HG02759 (cell line): ENCODE results near the gene PICK1.
"Not testable (repeated sequence)": the region's sequence is repeated elsewhere in the genome, so short reads cannot be mapped to it uniquely, and the experiment has no call there.

ENCODE experiments used
- ATAC-seq: cut with Tn5 transposase; IDR thresholded peaks from one replicate; pipeline ENCODE4 v1.9.1; 2021; ENCODE audit warnings: mild to moderate bottlenecking, moderate library complexity; ENCODE audit not compliant: unreplicated experiment

Gene PICK1

GRCh38 chr22:38030311-38031133 lies 26.7 kb upstream of the PICK1 start:
- no peak for ATAC-seq

GRCh38 chr22:38031491-38031890 lies 25.7 kb upstream of the PICK1 start:
- ATAC-seq: no peak

- no peak for ATAC-seq
These were observed 24.3 kb upstream of the PICK1 start for GRCh38 chr22:38032681-38033521.

GRCh38 chr22:38033522-38034277 lies 23.5 kb upstream of the PICK1 start:
- ATAC-seq: no peak

GRCh38 chr22:38034278-38034882 lies 22.8 kb upstream of the PICK1 start:
- no peak for ATAC-seq

GRCh38 chr22:38034884-38035529 lies 22.2 kb upstream of the PICK1 start:
- no peak for ATAC-seq

- no peak for ATAC-seq
These were observed 21.7 kb upstream of the PICK1 start for GRCh38 chr22:38035530-38035885.

GRCh38 chr22:38036392-38037062 lies 20.7 kb upstream of the PICK1 start:
- no peak for ATAC-seq

GRCh38 chr22:38037367-38038150 lies 19.6 kb upstream of the PICK1 start:
- ATAC-seq: not testable (repeated sequence)

- no peak for ATAC-seq
These were observed 18.8 kb upstream of the PICK1 start for GRCh38 chr22:38038426-38038825.

GRCh38 chr22:38038890-38039812 lies 18.1 kb upstream of the PICK1 start:
- no peak for ATAC-seq

GRCh38 chr22:38040953-38041759 lies 16.0 kb upstream of the PICK1 start:
- no peak for ATAC-seq

GRCh38 chr22:38041760-38042487 lies 15.3 kb upstream of the PICK1 start:
- no peak for ATAC-seq

- ATAC-seq: no peak
These were observed 14.8 kb upstream of the PICK1 start for GRCh38 chr22:38042488-38042790.

- no peak for ATAC-seq
These were observed 13.8 kb upstream of the PICK1 start for GRCh38 chr22:38043151-38044039.
